Measurements from ENCODE around the gene C12orf60.

C12orf60 gene

DNA sequence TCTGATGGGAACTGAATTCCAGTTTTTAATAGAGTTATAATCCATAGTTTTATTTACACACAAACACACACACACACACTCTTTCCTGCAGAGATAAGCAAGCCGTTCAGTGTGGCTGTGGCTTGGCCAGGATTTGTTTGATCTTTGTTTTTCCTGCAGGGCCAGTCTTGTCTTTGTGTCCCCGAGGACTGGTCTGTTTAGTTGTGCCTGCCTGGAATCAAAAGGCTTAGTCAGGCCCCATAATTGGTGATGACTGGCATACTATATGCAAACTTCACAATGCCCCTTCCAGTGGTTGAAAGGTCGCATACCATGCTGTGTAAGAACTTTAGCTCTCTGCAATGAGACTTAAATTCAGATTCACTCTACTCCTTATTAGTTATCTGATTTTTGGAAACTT is 26.2 kb upstream of the C12orf60 start:
- no peak for DNase-seq

DNA sequence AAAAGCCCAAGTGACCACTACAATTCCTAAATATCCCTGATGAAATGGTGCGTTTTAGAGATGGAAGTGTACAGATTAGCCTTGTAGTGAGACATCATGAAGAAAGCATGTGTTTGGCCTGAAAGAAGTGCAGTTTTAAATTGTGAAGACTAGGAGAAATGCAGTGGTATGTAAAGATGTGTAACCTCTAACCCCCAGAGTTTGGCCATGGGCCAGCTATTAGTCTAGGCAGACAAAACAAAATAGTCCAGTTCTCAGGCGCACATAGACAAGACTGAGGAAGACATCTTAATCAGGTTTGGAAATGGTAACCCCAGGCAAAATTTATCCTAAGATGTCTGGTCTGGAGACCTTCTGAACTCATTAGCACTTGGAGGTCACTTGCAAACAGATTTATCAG is 23.6 kb upstream of the C12orf60 start:
- no peak for DNase-seq

DNA sequence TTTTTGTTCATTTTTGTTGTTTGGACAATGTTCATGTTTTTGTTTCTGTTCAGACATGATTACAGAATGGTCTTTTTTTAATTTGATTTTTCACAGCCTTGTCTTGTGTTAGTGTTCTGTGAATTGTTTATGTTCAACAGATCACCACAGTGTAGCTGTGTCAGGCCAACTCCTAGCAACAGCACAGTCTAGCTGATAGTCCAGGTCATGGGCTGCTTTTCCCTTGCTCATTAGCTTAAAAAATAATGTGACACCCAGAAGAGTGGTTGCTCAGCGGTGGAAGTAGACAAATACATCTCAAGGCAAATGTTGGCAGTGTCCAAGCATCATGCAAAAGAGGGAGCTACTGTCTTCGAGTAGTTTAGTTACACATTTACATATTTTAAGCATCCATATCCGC is 22.6 kb upstream of the C12orf60 start:
- DNase-seq = no peak

DNA sequence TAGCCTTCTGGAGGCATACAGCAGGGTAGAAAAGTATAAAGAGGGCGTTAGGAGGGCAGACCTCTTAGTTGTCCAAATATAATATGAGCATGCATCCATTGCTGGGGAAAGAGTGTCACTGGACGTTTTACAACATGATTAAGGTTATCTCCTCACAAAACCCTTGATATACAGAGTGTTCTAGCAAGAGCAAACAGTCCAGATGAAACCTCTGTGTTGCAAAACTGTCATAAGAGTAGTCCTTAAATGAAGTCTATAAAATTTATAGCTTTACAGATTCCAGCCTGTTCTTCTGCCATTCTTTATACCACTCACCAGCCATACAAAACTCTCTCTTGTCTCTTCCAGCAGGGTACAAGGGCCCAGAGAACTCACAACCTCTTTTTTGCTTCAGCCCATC is 21.9 kb upstream of the C12orf60 start:
- DNase-seq = no peak

DNA sequence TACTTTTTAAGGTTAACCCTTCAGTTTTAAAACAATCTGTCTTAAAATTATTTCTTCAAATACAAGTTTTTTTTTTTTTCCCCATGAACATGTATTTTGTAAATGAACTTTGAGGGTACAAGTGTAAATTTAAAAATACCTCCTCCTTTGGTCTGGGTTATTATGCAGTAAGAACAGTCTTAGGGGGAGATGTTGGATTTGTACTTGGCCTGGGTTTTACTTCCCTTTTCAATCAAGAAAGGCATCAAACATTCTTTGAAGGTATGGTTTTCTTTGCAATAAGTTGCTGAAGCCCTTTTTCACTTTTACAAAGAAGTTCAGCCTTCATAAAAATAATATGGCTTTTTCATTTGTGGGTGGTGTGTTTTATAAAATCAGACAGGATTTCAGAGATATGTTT is 20.7 kb upstream of the C12orf60 start:
- DNase-seq = no peak

DNA sequence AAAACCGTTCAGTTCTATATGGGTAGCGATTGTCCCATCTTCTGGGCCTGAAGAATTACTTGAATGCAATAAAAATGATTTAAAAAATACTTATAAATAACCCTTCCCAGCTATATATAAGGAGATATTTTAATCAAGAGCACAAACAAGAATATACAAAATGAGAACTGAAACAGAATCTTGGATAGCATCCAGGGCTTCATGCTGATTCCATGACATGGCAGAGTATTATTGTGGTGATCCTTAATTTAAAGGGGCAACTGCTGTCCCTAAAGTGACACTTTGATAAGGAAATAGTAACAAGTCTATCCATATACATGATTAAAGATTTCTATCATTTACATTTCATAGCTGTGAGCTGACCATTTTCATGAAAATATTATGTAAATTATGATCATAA is 19.0 kb upstream of the C12orf60 start:
- DNase-seq = no peak

DNA sequence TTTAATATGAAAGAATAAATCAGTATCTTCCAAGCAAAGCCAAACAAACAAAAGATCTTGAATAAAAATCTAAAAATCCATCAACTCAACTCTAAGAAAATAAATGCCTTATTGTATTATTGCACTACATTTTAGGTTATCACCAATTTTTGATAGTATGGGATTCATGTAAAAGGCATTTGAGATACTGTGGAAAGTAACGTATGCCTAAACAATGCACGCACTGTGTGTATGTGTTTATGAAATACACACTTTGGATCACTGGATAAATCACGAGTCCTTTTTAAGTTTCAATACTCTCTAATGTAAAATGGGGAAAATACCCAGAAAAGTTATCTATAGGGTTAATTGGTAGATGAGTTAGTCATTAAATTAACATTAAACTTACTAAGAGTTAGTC is 17.9 kb upstream of the C12orf60 start:
- no peak for DNase-seq

DNA sequence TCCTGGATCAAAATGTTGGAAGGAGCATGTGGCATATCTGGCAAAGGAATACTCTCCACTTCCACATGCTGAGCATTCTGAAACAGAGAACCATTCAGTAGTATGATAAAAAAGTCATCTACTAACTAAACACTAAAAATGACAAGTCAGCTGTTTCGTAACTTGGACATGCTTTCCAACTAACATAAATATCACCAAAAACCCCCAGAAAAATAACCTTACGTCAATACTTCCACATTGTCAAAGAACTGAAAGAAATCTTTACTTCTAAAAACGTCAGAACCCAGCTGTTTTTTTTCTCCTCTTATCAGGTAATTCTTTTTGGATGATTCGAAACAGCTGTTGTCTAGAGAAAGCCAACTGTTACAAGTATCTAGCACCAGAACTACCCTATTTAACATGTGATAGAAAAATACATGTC is 8.4 kb upstream of the C12orf60 start:
- no peak for DNase-seq

DNA sequence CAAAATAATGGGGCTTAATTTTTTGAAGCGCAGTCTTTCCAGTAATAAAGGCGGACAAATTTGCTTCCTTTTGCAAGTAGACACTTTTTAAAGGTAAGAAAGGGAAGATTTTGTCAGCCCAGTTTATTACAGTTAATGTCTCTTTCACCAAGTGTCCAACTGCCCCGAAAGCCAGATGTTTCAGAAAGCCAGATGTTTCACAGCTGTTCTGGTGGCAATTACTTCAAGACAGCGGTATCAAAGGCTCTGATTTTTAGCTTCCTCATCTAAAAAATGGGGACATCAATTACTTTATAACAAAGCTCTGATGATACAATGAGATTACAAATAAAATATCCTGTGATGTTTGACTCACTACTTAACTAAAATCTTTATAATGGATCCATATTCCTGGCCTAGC is 1.2 kb upstream of the C12orf60 start:
- no peak for DNase-seq

DNA sequence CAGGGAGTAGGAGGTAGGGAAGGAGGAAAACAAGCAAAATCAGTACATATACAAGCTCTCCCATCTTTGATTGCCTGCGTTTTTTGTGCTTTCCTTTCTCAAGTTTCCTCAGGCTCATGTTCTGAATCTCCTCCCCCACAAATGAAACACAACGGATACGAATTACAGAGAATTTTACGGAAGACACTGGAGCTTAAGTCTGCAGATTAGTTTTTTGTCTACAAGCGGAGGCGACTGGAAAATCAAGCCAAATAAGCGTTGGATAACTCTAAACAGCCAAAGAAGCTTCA is 804 bp upstream of the C12orf60 start:
- no peak for DNase-seq

DNA sequence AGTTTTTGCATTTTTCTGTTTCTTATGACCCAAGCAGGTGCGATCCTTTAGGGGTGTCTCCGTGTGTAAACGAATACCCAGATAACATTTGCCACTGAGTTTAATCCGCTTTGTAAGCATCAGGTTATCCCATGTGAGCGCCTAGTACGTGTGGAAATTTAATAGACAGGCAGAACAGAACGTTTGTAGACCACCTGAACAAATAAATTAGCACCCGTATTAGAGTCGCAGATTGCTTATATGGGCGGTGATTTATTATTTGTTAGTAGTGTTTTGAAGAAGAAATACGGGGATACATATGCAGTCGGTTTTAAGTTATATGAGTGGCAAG is 325 bp downstream of the C12orf60 start:
- no peak for DNase-seq

DNA sequence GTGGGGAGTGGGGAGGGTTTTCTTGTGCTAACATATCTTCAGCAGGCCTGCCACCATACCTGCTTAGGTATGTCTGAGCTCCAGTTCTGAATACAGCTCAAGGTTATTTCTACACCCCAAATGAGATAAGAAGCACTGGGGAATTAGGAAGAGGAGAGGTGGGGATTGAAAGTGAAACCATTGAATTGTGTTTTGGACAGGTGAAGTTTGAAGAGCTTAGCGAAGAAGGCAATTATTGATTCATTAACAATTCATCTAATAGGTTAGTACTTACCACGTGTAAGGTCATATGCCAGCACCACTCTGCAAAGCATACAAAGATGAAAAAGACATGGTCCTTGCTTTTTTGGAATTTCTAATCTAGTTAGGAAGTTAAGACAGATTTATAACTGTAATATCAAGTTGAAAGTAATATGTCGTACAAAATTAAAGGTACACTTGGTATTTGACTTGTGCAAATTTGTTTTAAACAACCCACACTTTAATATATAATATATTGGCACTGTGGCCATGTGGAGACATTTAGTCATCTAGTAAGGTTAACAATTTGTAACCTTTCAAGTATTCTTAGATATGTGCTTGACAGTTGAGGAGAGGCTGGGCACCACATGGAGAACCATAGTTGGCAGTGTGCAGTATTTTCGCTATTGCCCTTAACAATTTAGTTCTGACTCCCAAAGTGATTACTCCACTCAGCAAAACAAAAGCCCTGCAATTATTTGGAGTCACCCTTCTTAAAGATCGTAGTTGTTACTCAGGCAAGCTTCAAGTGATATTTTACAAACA is 6.9 kb downstream of the C12orf60 start:
- DNase-seq = no peak

DNA sequence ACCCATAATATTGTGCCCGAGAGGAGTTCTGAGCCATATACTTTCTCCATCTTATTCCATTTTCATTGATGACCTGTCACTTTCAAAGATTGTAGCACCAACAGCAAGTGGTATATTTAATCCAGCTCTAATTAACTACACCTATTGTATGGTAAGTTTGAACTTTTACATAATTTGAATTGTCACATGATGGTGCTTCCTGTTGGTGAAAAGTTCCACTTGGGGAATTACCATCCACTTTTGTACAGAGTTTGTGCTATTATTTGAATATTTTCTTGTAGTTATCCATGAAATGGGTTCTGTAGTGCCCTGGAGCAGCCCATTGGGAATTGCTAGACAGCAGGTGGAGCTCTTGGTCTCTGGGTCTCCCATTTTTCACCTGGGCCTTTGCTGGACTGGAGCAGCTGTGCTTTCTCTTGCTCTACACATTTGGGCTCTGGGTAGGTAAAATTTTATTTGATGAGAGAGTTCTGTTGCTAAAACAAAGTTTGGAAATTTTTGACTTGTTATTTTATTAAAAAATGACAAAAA is 7.5 kb downstream of the C12orf60 start:
- no peak for DNase-seq

DNA sequence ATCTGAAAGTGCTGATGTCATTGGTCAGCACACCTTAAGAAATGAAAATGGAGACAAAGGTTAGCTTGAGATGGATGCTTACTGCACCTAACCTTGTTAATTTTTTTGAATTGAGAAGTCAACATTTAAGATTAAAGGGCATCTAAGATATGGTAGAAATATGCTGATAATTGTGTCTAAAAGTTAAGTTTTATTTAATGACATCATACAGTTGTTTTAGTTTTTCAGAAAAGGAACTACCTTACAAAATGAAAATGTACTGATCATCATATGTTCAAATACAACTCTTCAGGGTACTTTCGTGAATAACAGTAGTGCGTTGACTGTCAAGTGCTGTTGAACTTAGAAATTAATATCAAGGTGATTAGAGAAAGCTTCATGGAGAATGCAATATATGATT is 8.0 kb downstream of the C12orf60 start:
- no peak for DNase-seq

DNA sequence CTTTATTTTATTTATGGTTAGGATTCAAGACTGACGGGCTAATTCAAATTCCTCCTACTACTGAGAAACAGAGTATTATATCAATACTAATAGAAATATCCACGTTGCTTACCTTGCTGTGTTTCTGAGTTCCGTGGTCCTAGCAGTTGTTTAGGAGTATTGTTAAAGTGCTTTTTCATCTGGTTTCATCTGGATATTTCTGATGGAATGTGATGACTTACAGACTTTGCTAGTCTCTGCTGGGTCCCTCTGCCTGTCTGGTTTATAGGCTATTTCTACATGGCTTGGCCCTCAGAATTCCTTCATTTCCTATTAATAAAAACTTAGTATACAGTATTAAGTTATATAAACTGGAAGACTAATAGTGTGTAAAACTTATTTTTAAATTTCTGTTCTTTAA is 10.5 kb downstream of the C12orf60 start, which contains the start of gene SMCO3:
TSS of gene SMCO3 (minus strand) at position 169 of the 400 bp plus-strand sequence. CDS start 7,502 bp downstream, outside the sequence.
- DNase-seq = no peak

DNA sequence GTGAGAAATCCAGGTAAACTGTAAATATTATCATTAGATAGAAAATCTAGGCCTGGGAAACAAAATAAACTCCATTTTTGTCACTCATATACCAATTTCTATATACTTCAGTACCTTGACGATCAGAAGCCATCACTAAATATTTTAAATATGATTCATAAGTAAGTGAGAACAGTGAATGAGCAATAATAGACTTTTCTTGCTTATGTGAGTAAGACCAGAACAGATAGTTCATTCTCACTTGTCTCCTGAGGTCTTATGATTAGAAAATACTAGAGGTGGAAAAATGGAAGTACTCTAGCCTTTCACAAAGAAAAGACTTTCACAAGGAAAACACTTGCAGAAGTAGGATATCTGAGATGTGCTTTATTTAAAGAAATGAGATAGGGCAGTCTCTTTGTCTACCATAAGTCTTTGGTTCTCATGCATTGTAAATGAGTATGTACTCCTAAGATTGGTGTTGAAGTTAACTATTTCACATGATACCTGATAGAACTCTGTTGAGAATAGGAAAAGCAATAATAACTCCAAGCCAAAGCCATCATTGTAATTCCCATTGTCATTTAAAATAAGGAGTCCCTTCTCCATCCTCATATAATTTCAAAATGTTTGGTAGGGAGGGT is 20.7 kb downstream of the C12orf60 start:
- DNase-seq = no peak

DNA sequence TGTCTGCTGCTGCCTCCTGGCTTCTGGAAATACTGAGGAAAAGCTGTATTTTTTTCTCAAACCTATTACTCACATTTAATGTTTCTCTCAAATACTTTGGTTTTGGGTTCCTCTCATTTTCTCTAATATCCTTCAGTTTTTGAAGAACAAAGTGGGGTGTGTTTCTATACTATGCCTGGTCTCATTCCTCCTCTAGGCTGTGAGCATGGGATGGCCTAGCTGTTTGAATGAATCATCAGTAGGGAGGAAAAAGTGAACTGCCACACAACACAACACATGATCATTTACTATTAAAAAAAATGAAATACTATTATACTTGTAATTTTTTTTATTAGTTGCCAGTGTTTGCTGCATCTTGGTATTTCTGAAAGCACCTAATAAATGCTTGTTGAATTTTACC is 21.8 kb downstream of the C12orf60 start:
- DNase-seq = no peak

DNA sequence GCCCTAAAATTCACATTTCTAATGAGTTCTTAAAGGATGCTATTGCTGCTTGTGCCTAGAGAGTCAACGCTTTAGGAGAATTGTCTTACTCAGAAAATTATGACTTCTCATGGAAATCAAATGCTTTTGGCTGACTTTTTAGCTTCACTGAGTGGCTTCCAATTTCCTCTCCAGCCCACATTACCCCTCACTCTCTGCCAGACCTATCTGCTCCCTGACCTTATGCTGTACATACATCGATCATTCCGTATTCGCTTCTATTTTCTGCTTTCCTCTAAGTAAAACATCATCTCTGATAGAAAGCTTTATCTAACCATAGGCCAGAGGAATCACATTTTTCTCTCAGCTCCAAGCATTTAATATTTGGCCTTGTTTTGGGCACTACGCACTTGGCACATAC is 23.0 kb downstream of the C12orf60 start:
- DNase-seq = no peak

DNA sequence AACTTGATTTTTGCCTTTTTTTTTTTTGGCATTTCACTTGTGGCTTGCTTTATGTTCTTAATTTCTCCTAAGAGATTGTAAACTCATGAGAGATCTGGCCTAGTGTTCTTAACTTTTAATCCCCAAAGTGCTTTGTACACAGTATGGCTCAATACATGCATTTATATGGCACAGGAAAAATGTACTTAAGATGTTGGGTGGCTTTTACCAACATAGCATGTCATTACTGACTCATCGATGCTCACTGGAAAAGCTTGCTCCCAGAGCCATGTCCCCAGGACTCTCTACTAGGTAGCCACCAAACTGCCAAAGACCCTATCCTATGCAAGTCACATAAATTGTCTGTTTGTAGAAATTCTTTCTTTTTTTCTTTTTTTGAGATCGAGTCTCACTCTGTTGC is 23.6 kb downstream of the C12orf60 start:
- DNase-seq = no peak

DNA sequence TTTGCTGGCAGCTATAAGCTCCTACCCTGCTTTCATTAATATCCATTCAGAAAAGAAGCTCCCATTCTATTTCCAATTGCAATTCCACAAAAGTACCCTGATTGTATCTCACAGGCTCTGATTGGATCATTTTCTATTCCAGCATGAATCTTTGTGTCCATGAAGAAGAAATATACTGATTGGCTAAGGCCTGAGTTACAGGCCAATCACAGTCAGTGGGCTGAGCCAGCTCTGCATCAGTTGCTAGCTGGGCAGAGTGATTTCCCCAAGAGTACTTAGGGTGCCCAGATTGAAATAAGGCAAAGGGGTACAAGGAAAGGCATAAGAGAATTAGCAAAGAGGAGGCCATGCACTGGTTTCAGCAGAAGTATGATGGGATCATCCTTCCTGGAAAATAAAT is 25.4 kb downstream of the C12orf60 start:
- no peak for DNase-seq

DNA sequence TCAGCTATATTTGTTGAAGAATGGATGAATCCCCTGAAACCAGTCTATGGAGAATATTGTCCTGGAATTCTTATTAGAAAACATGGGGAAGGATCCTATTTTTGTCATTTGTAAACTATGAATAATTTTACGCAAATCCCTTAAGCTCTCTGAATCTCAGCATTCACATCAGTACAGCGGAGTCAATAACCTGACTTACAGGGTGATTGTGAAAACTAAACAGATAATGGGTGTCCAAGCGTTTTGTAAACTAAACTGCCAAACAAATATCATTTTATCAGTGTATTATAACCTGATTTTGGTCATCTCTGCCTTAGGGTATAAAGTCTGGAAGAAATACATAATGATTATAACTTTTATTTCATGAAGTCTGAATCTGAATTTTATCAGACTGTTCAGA is 29.9 kb downstream of the C12orf60 start:
- no peak for DNase-seq

DNA sequence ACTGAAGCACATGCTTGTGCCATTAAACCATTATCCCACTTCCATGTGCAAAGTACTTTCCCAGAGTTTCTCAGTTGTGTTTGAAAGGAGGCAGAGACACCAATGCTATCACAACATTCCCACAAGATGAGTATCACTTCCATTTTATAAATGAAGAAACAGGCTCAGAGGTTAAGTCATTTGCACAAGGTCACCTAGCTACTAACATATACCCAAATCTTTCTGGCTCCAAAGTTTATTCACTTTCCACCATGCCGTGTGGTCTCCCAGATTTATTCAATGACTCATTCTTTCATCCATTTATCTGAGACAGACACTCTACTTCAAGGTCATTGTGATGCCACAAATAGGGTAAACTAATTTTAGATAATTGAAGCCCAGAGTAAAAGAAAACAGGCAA is 30.5 kb downstream of the C12orf60 start:
- no peak for DNase-seq

DNA sequence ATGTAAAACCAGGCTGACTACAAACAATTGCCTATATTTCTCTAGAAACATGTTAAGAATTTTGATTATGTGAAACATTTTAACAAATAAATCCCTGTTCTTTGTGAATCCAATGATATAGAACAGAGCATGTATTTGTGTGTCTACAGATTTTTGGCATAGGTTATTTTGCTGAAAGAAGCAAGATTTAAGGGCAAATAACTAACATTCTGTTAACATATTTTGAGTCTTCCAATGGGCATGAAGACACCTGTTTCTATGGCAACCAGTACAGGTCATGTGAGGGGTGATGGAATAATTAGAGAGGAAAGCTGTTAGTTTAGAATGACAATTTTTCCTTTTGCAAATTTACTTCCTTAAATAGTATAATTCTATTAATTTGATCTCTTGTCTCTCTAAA is 31.0 kb downstream of the C12orf60 start:
- DNase-seq = no peak

DNA sequence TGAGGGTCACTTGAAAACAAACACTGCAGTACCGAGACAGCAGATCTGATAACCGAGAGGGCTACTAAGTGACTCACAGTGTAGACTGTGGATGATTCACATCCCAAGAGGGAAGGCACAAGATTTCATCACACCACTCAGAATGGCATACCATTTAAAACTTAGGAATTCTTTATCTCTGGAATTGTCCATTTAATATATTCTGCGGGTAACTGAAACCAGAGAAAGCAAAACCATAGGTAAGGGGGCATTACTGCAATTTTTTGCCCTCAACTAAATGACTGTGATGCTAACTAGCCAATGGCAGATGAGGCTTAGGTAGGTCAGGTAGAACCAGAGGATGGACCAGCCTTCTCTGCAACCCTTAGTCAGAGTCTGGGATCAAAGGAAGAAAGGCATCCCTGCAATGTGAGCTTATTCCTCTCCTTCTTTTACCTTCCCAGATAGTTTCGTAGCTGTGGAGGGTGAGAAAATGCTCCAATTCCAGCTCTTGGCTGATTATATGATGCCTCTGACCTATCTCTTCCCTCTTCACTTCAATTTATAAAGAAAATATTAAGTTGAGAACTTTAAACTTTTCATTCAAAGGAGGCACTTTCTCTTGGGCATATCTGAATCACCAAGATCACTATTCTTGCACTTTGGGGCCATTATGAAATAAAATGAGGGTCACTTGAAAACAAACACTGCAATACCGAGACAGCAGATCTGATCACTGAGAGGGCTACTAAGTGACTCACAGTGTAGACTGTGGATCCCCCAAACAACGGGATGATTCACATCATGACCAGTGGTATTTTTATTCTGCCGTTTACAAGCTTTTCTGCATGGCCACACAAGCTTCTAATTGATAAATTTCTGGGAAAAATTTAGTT is 33.1 kb downstream of the C12orf60 start:
- no peak for DNase-seq

Data from activated CD4-positive, alpha-beta T cell treated with anti-CD3 and anti-CD28 coated beads, Interleukin-2, amount 50 U/mL, for 4 hours (primary cell).